HG02678 (cell line): ENCODE results near the gene SLC25A6.
"Not testable (repeated sequence)": the region's sequence is repeated elsewhere in the genome, so short reads cannot be mapped to it uniquely, and the experiment has no call there.

Experiments used
- ATAC-seq: cut with Tn5 transposase; IDR thresholded peaks from one replicate; pipeline ENCODE4 v1.9.1; 2021; ENCODE audit warnings: mild to moderate bottlenecking, moderate library complexity; ENCODE audit not compliant: unreplicated experiment

The SLC25A6 gene

DNA sequence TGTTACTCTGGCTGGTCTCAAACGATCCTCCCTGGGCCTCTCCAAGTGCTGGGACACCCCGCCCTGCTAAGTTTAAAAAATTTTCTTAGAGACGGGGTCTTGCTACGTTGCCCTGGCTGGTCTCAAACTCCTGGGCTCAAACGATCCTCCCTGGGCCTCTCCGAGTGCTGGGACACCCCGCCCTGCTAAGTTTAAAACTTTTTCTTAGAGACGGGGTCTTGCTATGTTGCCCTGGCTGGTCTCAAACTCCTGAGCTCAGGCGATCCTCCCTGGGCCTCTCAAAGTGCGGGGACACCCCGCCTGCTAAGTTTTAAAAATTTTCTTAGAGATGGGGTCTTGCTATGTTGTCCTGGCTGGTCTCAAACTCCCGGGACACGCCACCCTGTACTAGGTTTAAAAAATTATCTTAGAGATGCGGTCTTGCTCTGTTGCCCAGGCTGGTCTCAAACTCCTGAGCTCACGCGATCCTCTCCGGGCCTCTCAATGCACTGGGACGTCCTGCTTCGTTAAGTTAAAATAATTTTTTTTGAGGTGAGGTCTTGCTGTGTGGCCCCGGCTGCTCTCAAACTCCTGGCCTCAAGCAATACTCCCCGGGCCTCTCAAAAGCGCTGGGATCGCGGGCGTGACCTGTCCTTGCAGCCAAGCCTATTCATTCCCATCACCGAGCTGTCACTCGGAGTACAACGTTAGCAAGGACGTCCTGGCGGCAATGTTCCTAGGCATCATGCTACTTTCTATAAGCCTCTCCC is 1.1 kb downstream of the SLC25A6 start:
- no peak for ATAC-seq

DNA sequence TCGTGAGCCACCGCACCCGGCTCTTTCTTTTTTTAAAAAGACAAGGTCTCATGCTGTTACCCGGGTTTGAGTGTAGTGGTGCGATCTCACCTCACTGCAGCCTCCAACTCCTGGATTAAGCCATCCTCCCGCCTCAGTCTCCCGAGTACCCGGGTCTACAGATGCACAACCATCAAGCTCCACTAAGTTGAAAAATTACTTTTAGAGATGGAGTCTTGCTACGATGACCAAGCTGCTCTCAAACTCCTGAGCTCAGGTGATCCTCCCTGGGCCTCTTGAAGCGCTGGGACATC is 2.0 kb downstream of the SLC25A6 start:
- ATAC-seq: no peak

DNA sequence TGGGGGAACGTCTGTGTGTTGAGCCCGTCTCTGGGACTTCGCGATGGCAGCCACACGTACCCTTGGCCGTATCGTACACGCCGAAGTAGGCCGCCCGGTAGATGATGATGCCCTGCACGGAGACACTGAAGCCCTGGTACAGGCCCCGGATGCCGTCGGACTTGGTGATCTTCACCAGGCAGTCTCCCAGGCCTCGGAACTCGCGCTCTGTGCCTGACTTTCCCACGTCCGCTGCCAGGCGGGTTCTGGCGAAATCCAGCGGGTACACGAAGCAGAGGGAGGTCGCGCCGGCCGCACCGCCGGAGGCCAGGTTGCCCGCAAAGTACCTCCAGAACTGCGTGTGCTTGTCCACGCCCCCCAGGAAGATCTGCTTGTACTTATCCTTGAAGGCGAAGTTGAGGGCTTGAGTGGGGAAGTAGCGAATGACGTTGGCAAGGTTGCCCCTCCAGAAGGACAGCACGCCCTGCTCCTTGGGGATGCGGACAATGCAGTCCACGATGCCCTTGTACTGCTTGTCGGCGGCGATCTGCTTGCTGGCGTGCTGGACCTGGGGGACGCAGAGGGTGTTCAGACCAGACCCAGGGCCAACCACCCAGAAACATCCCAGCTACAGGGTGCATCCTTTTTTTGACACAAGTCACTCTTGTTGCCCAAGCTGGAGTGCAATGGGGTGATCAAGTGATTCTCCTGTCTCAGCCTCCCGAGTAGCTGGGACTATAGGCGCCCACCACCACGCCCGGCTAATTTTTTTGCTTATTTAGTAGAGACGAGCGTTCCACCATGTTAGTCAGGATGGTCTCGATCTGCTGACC is 2.5 kb downstream of the SLC25A6 start:
- ATAC-seq: no peak

DNA sequence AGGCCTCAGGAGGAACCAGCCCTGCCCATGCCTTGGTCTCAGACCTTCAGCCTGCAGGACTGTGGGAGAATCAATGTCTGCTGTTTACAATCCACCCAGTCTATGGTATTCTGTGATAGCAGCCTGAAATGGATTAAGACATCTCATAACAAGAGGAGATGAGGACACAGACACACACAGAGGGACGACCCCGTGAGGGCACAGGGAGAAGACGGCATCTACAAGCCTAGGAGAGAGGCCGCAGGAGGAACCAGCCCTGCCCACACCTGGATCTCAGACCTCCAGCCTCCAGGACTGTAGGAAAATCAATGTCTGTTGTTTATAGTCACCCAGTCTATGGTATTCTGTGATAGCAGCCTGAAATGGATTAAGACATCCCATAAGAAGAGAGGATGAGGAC is 3.3 kb downstream of the SLC25A6 start:
- no peak for ATAC-seq

DNA sequence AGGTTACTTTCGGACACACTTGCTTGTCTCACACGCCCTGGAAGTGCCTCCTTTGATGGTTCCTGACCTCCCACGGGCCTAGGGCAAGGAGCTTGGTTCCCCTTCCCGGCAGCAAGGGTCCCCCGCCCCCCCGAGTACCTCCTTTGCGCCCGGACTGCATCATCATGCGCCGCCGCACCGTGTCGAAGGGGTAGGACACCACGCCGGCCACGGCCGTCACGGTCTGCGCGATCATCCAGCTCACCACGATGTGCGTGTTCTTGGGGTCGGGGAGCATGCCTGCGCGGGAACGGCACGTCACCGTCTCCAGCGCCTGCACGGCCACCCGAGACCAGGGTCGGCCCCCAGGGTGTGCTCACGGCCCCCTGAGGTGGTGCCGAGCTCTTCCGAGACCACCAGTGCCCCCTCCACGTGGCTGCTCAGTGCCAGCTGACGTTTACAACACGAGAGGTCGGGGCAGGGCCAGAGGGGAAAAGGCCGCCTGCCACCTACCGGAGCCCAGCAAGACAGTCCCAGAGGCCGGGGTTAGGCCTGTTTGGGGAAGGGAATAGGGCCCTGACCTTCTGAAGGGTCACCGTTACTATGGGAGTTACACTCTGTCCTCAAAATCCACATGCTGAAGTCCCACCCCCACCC is 4.7 kb downstream of the SLC25A6 start:
- no peak for ATAC-seq

DNA sequence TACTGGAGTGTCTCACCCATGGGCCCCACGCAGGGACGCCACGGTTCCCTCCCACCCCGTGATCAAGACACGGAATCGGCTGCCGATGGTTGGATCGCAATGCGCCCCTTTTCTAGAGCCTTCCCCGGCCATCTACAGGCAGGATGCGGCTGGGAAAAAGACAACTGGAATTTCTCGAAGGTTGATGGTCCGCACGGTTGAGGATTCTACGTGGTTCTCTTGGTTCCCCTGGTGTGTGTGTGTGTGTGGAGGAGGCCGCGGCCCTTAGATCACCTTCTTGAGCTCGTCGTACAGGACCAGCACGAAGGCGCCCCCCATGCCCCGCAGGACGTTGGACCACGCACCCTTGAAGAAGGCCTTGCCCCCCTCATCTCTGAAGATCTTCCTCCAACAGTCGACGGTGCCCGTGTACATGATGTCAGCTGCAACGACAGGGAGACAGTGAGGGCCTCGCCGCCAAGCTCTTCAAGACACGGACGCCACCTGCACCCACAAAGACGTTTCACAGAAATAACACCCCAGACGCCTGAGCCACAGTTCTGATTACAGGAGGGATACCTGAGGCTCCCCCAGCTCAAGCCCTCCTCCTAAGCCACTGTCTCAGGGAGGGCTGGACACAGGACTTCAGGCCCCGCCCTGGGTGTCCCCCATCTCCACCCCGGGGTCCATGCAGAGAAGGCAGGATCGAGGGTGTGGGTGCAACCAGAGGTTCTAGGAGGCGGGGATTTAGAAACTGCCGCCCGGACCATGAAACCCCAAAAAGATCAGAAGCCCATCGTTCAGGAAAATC is 5.4 kb downstream of the SLC25A6 start:
- ATAC-seq: no peak

DNA sequence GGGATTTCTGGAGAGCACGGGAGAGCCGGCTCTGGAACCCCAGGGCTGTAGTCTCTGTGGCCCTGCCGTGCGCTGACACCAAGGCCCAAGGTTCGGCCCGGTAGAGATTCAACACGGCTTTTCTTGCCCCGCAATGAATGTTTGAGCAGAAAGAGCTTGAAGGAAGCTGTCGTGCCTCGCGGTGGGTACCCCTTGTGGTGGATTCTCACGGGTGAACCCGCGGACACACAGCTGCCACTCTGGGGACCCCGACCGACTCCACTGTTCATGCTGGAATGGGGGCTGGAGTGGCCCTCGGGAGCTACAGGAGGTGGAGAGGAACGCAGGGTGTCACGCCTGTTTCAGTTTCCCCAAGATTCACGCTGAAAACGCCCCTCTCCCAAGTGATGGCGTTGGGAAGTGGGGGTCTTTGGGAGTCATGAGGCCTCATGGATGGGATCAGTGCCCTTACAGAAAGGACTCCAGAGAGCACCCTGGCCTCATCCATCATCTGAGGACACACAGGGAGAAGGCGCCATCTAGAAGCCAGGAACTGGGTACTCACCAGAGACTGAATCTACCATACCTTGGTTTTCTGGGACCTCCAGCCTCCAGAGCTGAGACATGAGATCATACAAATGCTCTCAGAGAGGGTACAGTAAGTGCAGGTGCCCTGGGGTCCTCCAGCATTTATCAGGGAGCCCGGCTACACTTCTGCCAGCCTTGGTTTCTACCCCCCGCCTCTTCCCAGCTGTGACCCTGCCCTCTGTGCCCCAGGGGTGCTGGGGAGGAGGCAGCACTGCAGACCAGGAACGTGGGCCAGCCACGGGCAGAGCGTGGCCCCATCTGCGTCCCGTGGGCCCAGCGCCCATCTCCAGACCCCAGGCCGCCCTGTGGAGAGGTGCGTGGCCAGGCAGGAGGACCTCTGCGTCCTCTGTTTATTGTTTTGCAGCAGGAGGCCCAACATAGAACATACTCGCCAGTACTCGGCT is 6.4 kb downstream of the SLC25A6 start:
- no peak for ATAC-seq

DNA sequence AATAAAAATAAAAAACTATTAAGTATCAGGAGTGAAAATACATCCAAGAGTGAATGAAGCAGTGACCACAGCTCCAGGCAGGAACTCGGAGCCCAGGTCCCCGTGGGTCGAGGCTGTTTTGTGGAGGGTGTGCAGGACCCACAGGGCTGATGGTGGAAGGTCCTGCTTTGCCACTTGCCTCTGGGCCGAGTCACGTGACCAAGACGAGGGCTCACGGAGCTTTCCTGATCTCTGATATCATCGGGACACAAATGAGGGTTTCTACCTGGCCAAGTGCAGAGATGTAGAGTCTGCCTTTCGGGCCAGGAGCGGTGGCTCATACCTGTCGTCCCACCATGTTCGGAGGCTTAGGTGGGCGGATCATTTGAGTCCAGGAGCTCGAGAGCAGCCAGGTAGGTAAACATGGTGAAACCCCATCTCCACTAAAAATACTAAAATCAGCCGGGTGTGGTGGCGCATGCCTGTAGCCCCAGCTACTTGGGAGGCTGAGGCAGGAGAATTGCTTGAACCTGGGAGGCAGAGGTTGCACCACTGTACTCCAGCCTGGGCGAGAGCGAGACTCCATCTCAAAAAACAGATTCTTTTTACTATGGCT is 7.2 kb downstream of the SLC25A6 start:
- ATAC-seq: no peak

DNA sequence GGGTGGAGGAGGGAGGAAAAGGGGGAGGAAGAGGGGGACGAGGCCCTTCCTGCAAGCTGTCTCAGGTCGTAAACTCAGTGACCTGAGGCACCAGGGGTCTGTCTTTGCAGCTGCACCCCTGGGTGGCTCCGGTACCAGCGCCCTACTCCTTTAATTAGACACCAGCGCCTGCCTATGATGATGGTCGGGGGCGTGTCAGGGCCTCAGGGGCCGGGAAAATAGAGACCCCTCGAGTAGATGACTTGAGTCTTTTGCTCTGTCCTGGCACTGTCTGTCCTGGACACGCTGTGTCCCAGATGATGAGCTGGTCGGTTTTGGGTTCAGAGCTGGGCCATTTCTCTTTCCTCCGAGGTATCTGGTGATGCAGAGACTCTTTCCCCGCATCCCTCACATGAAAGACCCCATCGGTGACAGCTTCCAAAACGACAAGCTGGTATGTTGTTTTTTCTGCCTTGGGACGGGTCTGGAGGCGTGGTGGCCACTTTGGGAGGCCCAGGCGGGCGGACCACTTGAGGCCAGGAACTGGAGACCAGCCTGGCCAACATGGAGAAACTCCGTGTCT is 11.2 kb downstream of the SLC25A6 start:
- ATAC-seq: no peak

DNA sequence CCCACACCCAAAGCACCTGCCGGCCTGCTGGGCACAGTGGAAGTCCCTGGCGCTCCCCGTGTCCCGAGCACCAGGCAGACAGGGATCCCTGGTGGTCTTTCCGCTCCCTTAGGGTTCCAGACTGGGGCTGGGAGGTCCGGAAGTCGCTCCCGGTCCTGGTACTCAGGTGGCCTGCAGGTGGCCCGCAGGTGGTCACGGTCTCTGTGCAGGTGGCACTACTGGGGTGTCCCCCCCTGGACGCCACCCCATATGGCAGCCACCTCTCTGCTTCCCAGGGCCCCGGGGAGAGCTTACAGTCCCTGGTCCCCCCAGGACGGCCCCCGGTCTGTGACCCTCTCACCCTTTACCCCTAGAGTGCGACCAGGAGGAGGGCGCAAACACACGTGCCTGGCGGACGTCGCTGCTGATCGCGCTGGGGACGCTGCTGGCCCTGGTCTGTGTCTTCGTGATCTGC is 13.6 kb downstream of the SLC25A6 start:
- no peak for ATAC-seq

DNA sequence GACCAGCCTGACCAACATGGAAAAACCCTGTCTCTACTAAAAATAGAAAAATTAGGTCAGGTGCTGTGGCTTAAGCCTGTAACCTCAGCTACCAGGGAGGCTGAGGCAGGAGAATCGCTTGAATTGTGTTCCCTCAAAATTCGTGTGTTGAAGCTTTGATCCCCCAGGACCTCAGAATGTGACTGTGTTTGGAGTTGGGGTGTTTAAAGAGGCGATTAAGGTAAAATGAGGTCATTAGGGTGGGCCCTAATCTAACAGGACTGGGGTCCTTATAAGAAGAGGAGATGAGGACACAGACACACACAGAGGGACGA is 23.6 kb downstream of the SLC25A6 start:
- ATAC-seq: no peak

DNA sequence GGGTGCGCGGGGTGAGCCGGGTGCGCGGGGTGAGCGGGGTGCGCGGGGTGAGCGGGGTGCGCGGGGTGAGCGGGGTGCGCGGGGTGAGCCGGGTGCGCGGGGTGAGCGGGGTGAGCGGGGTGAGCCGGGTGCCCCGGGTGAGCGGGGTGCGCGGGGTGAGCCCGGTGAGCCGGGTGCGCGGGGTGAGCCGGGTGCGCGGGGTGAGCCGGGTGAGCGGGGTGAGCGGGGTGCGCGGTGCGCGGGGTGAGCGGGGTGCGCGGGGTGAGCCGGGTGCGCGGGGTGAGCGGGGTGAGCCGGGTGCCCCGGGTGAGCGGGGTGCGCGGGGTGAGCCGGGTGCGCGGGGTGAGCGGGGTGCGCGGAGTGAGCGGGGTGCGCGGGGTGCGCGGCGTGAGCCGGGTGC is 25.6 kb downstream of the SLC25A6 start:
- not testable (repeated sequence) for ATAC-seq

DNA sequence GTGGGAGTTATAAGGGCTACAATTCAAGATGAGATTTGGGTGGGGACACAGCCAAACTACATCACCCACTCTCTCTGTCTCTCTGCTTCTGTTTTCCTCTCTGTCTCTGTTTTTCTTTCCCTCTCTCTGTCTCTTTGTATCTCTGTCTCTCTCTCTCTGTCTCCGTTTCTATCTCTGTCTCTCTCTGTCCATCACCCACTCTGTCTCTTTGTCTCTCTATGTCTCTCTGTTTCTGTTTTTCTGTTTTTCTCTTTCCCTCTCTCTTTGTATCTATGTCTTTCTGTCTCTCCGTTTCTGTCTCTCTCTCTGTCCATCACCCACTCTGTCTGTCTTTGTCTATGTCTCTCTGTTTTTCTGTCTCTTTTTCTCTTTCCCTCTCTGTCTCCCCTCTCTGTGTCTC is 30.0 kb downstream of the SLC25A6 start:
- ATAC-seq: no peak

DNA sequence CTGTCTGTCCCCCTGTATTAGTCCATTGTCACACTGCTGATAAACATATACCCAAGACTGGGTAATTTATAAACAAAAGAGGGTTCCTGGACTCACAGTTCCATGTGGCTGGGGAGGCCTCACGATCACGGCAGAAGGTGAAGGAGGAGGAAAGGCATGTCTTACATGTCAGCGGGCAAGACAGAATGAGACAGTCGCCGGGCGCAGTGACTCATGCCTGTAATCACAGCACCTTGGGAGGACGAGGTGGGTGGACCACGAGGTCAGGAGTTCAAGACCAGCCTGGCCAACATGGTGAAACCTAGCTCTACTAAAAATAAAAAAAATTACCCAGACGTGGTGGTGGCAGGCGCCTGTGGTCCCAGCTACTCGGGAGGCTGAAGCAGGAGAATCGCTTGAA is 30.6 kb downstream of the SLC25A6 start:
- no peak for ATAC-seq

DNA sequence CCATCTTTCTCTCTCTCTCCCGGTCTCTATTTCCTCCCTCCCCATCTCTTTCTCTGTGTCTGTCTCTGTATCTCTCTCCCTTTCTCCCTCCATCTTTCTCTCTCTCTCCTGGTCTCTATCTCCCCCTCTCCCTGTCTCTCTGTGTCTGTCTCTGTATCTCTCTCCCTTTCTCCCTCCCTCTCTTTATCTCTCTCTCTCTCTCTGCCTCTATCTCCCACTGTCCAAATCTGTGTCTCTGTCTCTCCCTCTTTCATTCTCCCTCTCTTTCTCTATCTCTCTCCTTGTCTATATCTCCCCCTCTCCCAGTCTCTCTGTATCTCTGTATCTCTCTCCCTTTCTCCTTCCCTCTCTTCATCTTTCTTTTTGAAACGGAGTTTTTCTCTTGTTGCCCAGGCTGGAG is 31.7 kb downstream of the SLC25A6 start:
- no peak for ATAC-seq

DNA sequence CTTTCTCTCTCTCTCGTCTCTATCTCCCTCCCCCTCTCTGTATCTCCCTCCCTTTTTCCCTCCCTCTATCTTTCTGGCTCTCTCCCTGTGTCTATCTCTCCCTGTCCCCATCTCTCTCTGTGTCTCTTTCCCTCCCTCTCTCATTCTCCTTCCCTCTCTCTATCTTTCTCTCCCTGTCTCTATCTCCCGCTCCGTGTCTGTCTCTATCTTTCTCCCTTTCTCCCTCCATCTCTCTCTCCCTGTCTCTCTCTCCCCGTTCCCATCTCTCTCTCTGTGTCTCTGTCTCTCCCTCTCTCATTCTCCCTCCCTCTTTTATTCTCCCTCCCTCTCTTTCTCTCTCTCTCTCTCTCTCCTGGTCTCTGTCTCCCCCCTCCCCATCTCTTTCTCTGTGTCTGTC is 32.4 kb downstream of the SLC25A6 start:
- ATAC-seq: no peak

DNA sequence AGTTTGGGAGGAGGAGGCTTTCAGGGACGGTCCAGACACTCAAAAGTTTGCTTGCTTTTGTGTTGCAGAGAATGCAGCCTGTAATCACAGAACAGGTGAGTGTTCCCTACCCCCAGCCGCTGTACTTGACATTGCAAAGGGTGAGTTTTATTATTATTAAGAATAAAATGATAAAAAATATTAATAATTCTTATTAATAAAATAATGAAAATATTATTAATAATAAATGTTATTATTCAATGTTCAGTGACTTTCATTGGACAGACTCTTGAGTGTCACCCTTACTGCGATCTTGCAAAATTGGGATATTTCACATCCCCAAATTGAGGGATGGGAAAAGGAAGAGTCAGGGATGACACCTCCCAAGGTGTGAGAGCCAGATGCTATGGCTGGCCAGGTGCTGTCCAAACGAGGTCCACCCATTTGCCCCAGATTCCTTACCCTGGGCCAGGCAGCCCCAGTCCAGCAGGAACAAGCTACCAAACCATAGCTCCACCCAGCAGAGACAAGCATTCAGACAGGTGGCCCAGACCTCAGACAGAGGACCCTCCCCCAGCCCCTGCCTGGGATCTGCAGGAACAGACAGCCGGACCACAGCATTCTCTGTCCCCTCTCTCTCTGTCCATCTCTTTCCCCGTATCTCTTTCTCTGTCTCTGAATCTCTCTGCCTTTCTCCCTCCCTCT is 33.0 kb downstream of the SLC25A6 start:
- no peak for ATAC-seq

DNA sequence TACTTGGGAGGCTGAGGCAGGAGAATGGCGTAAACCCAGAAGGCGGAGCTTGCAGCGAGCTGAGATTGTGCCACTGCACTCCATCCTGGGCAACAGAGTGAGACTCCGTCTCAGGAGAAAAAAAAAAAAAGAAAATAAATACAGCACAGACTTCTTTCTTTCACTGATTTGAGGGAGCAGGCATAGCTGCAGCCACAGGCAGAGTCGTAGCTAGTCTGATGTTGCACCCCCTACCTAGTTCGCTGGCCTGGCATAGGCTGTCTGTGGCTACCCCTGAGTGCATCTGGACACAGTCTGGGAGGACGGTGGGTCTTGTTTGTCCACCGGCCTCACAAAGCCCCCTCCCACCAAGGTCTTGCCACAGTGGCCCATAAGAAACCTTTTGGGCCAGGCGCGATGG is 33.9 kb downstream of the SLC25A6 start:
- ATAC-seq: no peak
